ENCODE results near the gene ABTB1.

Gene ABTB1

GRCh38 chr3:127684871-127685707 lies 12.3 kb downstream of the ABTB1 start:
- H3K9me3 ChIP-seq (ENCODE audit: low read depth, low read length) = no peaks in the 10 kb centered on the region
- no peaks in the 10 kb centered on the region for H3K36me3 ChIP-seq (ENCODE audit: insufficient read depth, low read length)
- no peak for DNase-seq (ENCODE audit: low read depth, low spot score)
- no peak overlapping the region for H3K9ac ChIP-seq (ENCODE audit: insufficient read length)
- TF ChIP-seq FOXP2 (optimal IDR thresholded peaks at IDR 0.05; ENCODE audit: control extremely low read depth, extremely low read length, insufficient read depth) (no peak), EZH2 (IDR thresholded peaks at IDR 0.05) (no peak), POLR2AphosphoS5 (IDR thresholded peaks at IDR 0.05; ENCODE audit: borderline replicate concordance, low read depth, low read length) (no peak)
- no peak overlapping the region for H3K4me3 ChIP-seq
- no peak overlapping the region for H3K27ac ChIP-seq

- no peak overlapping the region for H3K4me3 ChIP-seq
- no peak overlapping the region for H3K9ac ChIP-seq (ENCODE audit: insufficient read length)
- no peaks in the 10 kb centered on the region for H3K9me3 ChIP-seq (ENCODE audit: low read depth, low read length)
- no peak for TF ChIP-seq EZH2 (IDR thresholded peaks at IDR 0.05)
- no peak for TF ChIP-seq FOXP2 (optimal IDR thresholded peaks at IDR 0.05; ENCODE audit: control extremely low read depth, extremely low read length, insufficient read depth)
- TF ChIP-seq POLR2AphosphoS5 (IDR thresholded peaks at IDR 0.05; ENCODE audit: borderline replicate concordance, low read depth, low read length) = no peak
- H3K27ac ChIP-seq = no peak overlapping the region
- DNase-seq (ENCODE audit: low read depth, low spot score) = no peak
- no peaks in the 10 kb centered on the region for H3K36me3 ChIP-seq (ENCODE audit: insufficient read depth, low read length)
Measured at GRCh38 chr3:127685708-127686511, 13.2 kb downstream of the ABTB1 start.

GRCh38 chr3:127686512-127686894 lies 13.8 kb downstream of the ABTB1 start:
- no peak for DNase-seq (ENCODE audit: low read depth, low spot score)
- no peak for TF ChIP-seq POLR2AphosphoS5 (IDR thresholded peaks at IDR 0.05; ENCODE audit: borderline replicate concordance, low read depth, low read length)
- no peak for TF ChIP-seq EZH2 (IDR thresholded peaks at IDR 0.05)
- TF ChIP-seq FOXP2 (optimal IDR thresholded peaks at IDR 0.05; ENCODE audit: control extremely low read depth, extremely low read length, insufficient read depth) = no peak

DNA sequence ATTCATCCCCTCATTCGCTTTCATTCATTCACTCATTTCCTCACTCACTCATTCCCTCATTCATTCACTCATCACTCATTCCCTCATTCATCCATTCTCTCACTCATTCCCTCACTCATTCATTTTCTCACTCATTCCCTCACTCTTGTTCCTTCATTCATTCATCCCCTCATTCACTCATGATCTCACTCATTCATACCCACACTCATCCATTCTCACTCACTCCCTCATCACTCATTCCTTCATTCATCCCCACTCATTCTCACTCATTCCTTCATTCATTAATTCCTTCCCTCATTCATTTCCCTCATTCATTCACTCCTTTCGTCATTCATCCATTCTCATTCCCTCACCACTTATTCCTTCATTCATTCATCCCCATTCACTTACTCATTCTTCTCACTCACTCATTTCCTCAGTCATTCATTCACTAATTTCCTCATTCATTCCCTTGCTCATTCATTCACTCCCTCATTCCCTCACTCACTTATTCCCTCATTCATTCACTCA lies 14.5 kb downstream of the ABTB1 start:
- Histone ChIP-seq H3K9ac (ENCODE audit: insufficient read length) (no peak overlapping the region), H3K27ac (no peak overlapping the region), H3K4me3 (no peak overlapping the region), H3K9me3 (ENCODE audit: low read depth, low read length) (no peaks in the 10 kb centered on the region), H3K36me3 (ENCODE audit: insufficient read depth, low read length) (no peaks in the 10 kb centered on the region)
- TF ChIP-seq FOXP2 (optimal IDR thresholded peaks at IDR 0.05; ENCODE audit: control extremely low read depth, extremely low read length, insufficient read depth) = no peak
- no peak for TF ChIP-seq EZH2 (IDR thresholded peaks at IDR 0.05)
- TF ChIP-seq POLR2AphosphoS5 (IDR thresholded peaks at IDR 0.05; ENCODE audit: borderline replicate concordance, low read depth, low read length) = no peak
- no peak for DNase-seq (ENCODE audit: low read depth, low spot score)

More at GRCh38 chr3:127686512-127686894, 13.8 kb downstream of the ABTB1 start:
- H3K36me3 ChIP-seq (ENCODE audit: insufficient read depth, low read length) = no peaks in the 10 kb centered on the region
- no peak overlapping the region for H3K9ac ChIP-seq (ENCODE audit: insufficient read length)
- no peak overlapping the region for H3K27ac ChIP-seq
- no peak overlapping the region for H3K4me3 ChIP-seq
- H3K9me3 ChIP-seq (ENCODE audit: low read depth, low read length) = no peaks in the 10 kb centered on the region

- TF ChIP-seq POLR2AphosphoS5 (IDR thresholded peaks at IDR 0.05; ENCODE audit: borderline replicate concordance, low read depth, low read length) (no peak), EZH2 (IDR thresholded peaks at IDR 0.05) (no peak), FOXP2 (optimal IDR thresholded peaks at IDR 0.05; ENCODE audit: control extremely low read depth, extremely low read length, insufficient read depth) (no peak)
- no peak overlapping the region for H3K27ac ChIP-seq
Measured at GRCh38 chr3:127688022-127688415, 15.3 kb downstream of the ABTB1 start.

GRCh38 chr3:127688416-127689265 lies 15.9 kb downstream of the ABTB1 start:
- DNase-seq (ENCODE audit: low read depth, low spot score) = no peak
- Histone ChIP-seq H3K4me3 (no peak overlapping the region), H3K36me3 (ENCODE audit: insufficient read depth, low read length) (no peaks in the 10 kb centered on the region), H3K27ac (no peak overlapping the region), H3K9ac (ENCODE audit: insufficient read length) (no peak overlapping the region), H3K9me3 (ENCODE audit: low read depth, low read length) (no peaks in the 10 kb centered on the region)
- TF ChIP-seq FOXP2 (optimal IDR thresholded peaks at IDR 0.05; ENCODE audit: control extremely low read depth, extremely low read length, insufficient read depth) = no peak
- TF ChIP-seq POLR2AphosphoS5 (IDR thresholded peaks at IDR 0.05; ENCODE audit: borderline replicate concordance, low read depth, low read length) = no peak
- no peak for TF ChIP-seq EZH2 (IDR thresholded peaks at IDR 0.05)

More at GRCh38 chr3:127688022-127688415, 15.3 kb downstream of the ABTB1 start:
- Histone ChIP-seq H3K36me3 (ENCODE audit: insufficient read depth, low read length) (no peaks in the 10 kb centered on the region), H3K9me3 (ENCODE audit: low read depth, low read length) (no peaks in the 10 kb centered on the region), H3K9ac (ENCODE audit: insufficient read length) (no peak overlapping the region), H3K4me3 (no peak overlapping the region)
- no peak for DNase-seq (ENCODE audit: low read depth, low spot score)

- Histone ChIP-seq H3K27ac (no peak overlapping the region), H3K9ac (ENCODE audit: insufficient read length) (no peak overlapping the region), H3K36me3 (ENCODE audit: insufficient read depth, low read length) (no peaks in the 10 kb centered on the region), H3K4me3 (no peak overlapping the region), H3K9me3 (ENCODE audit: low read depth, low read length) (no peaks in the 10 kb centered on the region)
- no peak for TF ChIP-seq POLR2AphosphoS5 (IDR thresholded peaks at IDR 0.05; ENCODE audit: borderline replicate concordance, low read depth, low read length)
- no peak for DNase-seq (ENCODE audit: low read depth, low spot score)
Measured at GRCh38 chr3:127689266-127689860, 16.6 kb downstream of the ABTB1 start.

Data from SK-N-MC (cell line).